Kidney (tissue), 14 donors: Measurements from ENCODE around the gene HAUS5. TPM values are rescaled to one million over a fixed set of nuclear protein-coding genes. Genes with fewer than 3 reads are reported as not detected.

ENCODE experiments used
- DNase-seq, 5 donors: peaks; one replicate each; pipeline ENCODE4 v3.0.0-alpha.2; 2013 to 2020
- FAIRE-seq: peaks from 2 replicates; lab custom pipeline; 2012; peaks lifted over from hg19 to GRCh38; lab: Jason Lieb, UNC
- H3K27ac ChIP-seq, 2 donors: one replicate each; pipeline ENCODE4 v1.7.0; 2013; ENCODE audit warnings: low read depth in 2 of 2, low read length in 2 of 2, inconsistent platforms in 1 of 2
- H3K27me3 ChIP-seq: one replicate; pipeline ENCODE4 v1.7.1; 2013; ENCODE audit warnings: low read length, inconsistent platforms; ENCODE audit not compliant: control insufficient read depth, insufficient read depth
- H3K36me3 ChIP-seq, 3 donors: one replicate each; pipeline versions ENCODE4 v1.7.0 to v1.7.1; 2013; ENCODE audit warnings: low read length in 3 of 3, control low read depth in 1 of 3, inconsistent platforms in 1 of 3; ENCODE audit not compliant: insufficient read depth in 3 of 3, control insufficient read depth in 2 of 3
- H3K4me1 ChIP-seq, 3 donors: one replicate each; pipeline versions ENCODE4 v1.7.0 to v1.7.1; 2013; ENCODE audit warnings: low read length in 3 of 3, inconsistent platforms in 1 of 3, low read depth in 1 of 3; ENCODE audit not compliant: control insufficient read depth in 2 of 3, insufficient read depth in 2 of 3
- H3K4me3 ChIP-seq, 3 donors: one replicate each; pipeline versions ENCODE4 v1.7.0 to v1.8.1; 2013; ENCODE audit warnings: low read length in 3 of 3, control low read depth in 1 of 3, inconsistent platforms in 1 of 3
- H3K9ac ChIP-seq, 3 donors: one replicate each; pipeline versions ENCODE4 v1.7.0 to v1.7.1; 2013; ENCODE audit warnings: low read length in 3 of 3, control low read depth in 1 of 3, inconsistent platforms in 1 of 3
- H3K9me3 ChIP-seq, 3 donors: one replicate each; pipeline versions ENCODE4 v1.7.0 to v1.7.1; 2013; ENCODE audit warnings: low read length in 3 of 3, control low read depth in 1 of 3, inconsistent platforms in 1 of 3; ENCODE audit not compliant: control insufficient read depth in 2 of 3, insufficient read depth in 1 of 3
- CTCF ChIP-seq: IDR thresholded peaks from 3 replicates; pipeline ENCODE4 v1.5.1; 2012; ENCODE audit warnings: mild to moderate bottlenecking, moderate library complexity, borderline replicate concordance; ENCODE audit not compliant: insufficient read depth; ENCODE audit errors: extremely low read depth
- intact Hi-C: fragments of 100-400 bp; cut with DNase I; formaldehyde crosslinking; loops from one replicate; pipeline ENCODE4 v1.11.1; 2022
- polyA plus RNA-seq: library from polyadenylated mRNA; stranded (reverse); fragments of 350-450 nt; fragmentation: Illumina TruSeq; extraction: RNeasy Lipid Tissue Mini Kit (QIAGEN cat#74804); gene quantifications from one replicate; pipeline ENCODE4 v1.2.3, GENCODE V29; 2014; ENCODE audit warnings: low read depth, low replicate concordance; ENCODE audit not compliant: insufficient read depth
- total RNA-seq: library from RNA; stranded (reverse); fragmentation: NEBNext Ultra II Directional; extraction: Animal tissue kit (Norgen Biotek cat#: 25700); gene quantifications from one replicate; pipeline ENCODE4 v1.2.1, GENCODE V29; 2021
- donor health status: control.
- donor health status: control.
- donor health status: control.
- donor health status: control.
- donor health status: control.
- donor health status: DM: yes; HTN: yes; CAD: no.
- donor health status: Normal renal cell carcinoma (clear cell type).

Gene HAUS5
- total and polyA plus RNA-seq, 2 donors from 2014 or later = 6.8 to 15.9 TPM

- Histone ChIP-seq H3K4me1 (no peaks in the 10 kb centered on the region), H3K4me3 (no peak overlapping the region), H3K36me3 (peaks cover 0 to 27% (median 26%) of the 10 kb centered on the region in 3 donors), H3K9me3 (no peaks in the 10 kb centered on the region), H3K27ac (no peak overlapping the region), H3K9ac (no peak overlapping the region), H3K27me3 (no peaks in the 10 kb centered on the region)
- TF ChIP-seq CTCF = no peak
- FAIRE-seq (no peak), DNase-seq (no peak)
- intact Hi-C loops = no loop called here
These were observed 24.6 kb downstream of the HAUS5 start for GRCh38 chr19:35637165-35637564.

- no peaks in the 10 kb centered on the region for H3K27me3 ChIP-seq
- no peak for FAIRE-seq
- no peak for TF ChIP-seq CTCF
These were observed 26.7 kb downstream of the HAUS5 start for GRCh38 chr19:35639321-35639639.

DNA sequence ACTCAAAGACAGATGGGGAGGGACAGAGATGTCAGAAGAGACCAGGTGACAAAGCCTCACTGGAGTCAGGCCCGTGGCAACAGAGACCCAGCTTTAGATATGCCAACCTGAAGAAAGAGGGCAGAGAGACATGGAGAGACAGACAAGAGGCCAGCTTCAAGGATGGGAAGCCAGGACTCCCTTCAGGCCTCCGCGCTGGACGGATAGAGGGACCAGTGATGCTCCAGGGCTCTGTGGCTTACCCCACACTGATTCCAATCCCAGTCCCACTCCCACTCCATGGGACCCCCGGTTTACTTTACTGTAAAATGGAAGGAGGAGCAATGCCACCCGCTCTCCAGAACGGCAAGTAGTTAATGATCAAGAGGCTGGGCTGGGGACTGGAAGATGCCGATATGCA is 27.3 kb downstream of the HAUS5 start:
- FAIRE-seq (no peak), DNase-seq (no peak)
- TF ChIP-seq CTCF = no peak
- Histone ChIP-seq H3K27ac (no peak overlapping the region), H3K36me3 (peaks cover 0 to 15% (median 10%) of the 10 kb centered on the region in 3 donors), H3K4me1 (peaks cover 0 to 5% (median 0%) of the 10 kb centered on the region in 3 donors), H3K27me3 (no peaks in the 10 kb centered on the region), H3K9ac (no peak overlapping the region), H3K9me3 (no peaks in the 10 kb centered on the region), H3K4me3 (no peak overlapping the region)
- intact Hi-C loops = no loop called here

More at GRCh38 chr19:35639321-35639639, 26.7 kb downstream of the HAUS5 start:
- DNase-seq = peak in 1 of 5 donors; percentile 32
- H3K4me1 ChIP-seq = peaks cover 0 to 5% (median 0%) of the 10 kb centered on the region in 3 donors
- peaks cover 0 to 16% (median 12%) of the 10 kb centered on the region in 3 donors for H3K36me3 ChIP-seq
- no peaks in the 10 kb centered on the region for H3K9me3 ChIP-seq
- H3K4me3 ChIP-seq = no peak overlapping the region
- no peak overlapping the region for H3K9ac ChIP-seq
- no peak overlapping the region for H3K27ac ChIP-seq
- intact Hi-C loops = no loop called here
